Activated CD8-positive, alpha-beta memory T cell treated with anti-CD3 and anti-CD28 coated beads for 36 hours (primary cell): ENCODE measurements around the gene MMP14. TPM values are rescaled to one million over a fixed set of nuclear protein-coding genes. Genes with fewer than 3 reads are reported as not detected.

ENCODE experiments used
- CTCF ChIA-PET: fragments of 350-600 bp; sonication (Branson Sonifier 250); formaldehyde crosslinking; loops from one replicate; lab custom pipeline; 2021; ENCODE audit warnings: antibody characterized with exemption; lab: Charles Lee
- POLR2A ChIA-PET: fragments of 350-600 bp; sonication (Branson Sonifier 250); formaldehyde crosslinking; loops from one replicate; lab custom pipeline; 2021; ENCODE audit warnings: antibody characterized with exemption; lab: Charles Lee
- total RNA-seq, 2 experiments: library from RNA; stranded (reverse); gene quantifications; one replicate each; pipeline ENCODE4 v1.2.3, GENCODE V29; 2021

MMP14 gene
- total RNA-seq, 2 experiments from 2014 or later = 0.76 to 1.8 TPM

DNA sequence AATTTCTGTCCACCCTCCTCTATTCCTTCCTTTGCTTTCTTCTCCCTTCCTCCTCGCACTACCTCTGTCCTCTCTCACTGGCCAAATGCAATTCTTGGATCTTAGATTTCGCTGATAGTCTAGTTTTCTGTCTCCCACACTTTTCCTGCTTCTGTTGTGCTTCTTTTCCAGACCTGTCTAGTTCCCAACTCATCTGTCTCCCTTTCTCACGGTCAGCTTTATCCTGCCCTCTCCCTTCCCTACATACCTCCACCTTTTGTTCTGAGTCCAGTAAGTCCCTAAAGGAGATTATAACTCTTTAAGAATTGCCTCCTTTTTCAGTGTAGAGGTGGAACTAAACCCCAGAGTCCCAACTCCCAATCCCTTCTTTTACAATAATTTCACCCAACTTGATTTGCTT is 880 bp upstream of the MMP14 start:
- ChIA-PET POLR2A (interaction anchor here (0.7 kb wide), 1 partner anchor 14 kb away, joined by 3 read pairs; no protein-coding TSS in a partner anchor), CTCF (interaction anchor here (0.7 to 1.2 kb wide), 3 partner anchors 16 to 94 kb away, joined by 3 read pairs; partner anchors contain the start of gene PRMT5)

DNA sequence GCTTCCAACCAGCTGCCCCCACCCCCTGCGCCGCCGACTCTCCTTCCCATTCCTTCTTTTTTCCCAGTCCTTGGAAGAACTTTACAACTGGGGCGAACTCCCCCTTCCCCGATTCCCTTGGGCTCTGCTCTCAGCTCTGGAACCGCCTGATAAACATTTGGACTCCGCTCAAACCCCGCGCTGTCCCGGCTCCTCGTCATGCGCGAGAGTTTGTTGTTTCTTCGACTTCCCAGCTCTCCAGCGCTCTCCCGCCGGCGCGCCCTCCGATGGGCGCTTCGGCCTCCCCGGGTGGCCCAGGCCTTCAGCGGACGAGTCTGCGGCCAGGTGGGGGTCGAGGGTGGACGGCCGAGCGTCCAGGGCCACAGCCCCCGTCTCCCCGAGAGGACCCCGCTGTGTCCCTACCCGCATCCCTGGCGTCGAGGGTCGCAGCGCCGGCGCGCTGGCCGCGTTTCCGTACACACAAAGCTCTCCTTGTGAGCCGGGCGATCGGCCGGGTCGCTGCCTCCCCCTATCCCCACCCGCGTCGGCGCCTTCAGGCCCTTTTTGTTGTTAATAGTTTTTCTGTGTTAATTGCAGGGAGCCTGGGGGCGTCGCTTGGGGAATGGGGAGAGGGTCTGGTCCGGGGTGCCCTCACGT is 847 bp downstream of the MMP14 start:
- CTCF ChIA-PET = interaction anchor here (0.6 to 3.6 kb wide), 4 partner anchors 10 to 239 kb away, joined by 3 to 25 read pairs (median 4); partner anchors contain the start of genes ABHD4 and AJUBA
- POLR2A ChIA-PET = interaction anchor here (0.7 kb wide), 1 partner anchor 71 kb away, joined by 3 read pairs; the partner anchor contains the start of gene OXA1L

- ChIA-PET POLR2A (no interaction called here), CTCF (interaction anchor here (1.0 to 3.6 kb wide), 3 partner anchors 11 to 268 kb away, joined by 3 to 25 read pairs (median 6); no protein-coding TSS in a partner anchor)
Observed at GRCh38 chr14:22837750-22838538, 1.6 kb downstream of the MMP14 start.

DNA sequence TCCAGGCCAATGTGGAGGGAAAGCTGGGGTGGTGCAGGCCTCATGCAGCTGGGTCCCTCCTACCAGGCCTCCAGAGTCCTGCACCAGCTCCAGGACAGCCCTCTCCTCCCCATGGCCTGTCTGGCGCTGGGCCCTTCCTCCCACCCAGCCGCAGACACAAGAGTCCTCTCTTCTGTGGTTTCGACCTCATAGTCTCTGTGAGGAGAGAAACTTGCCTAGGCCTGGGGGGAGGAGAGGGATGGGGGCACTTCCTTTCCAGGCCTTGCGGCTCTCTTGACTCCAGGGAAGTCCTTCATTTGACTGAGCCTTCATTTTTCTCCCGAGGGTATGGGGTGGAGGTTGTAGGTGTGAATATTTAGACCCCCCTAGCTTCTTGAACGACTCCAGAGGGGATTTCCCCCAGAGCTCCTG is 2.3 kb downstream of the MMP14 start:
- ChIA-PET CTCF (interaction anchor here (1.6 to 3.6 kb wide), 2 partner anchors 15 to 268 kb away, joined by 6 to 25 read pairs; no protein-coding TSS in a partner anchor), POLR2A (interaction anchor here (0.6 kb wide), 1 partner anchor 8 kb away, joined by 3 read pairs; no protein-coding TSS in a partner anchor)

GRCh38 chr14:22839159-22839779 is 2.9 kb downstream of the MMP14 start:
- CTCF ChIA-PET = interaction anchor here (1.6 to 3.6 kb wide), 2 partner anchors 14 to 269 kb away, joined by 6 to 25 read pairs; no protein-coding TSS in a partner anchor
- POLR2A ChIA-PET = interaction anchor here (0.6 to 0.7 kb wide), 3 partner anchors 9 to 218 kb away, joined by 3 to 7 read pairs (median 3); no protein-coding TSS in a partner anchor

DNA sequence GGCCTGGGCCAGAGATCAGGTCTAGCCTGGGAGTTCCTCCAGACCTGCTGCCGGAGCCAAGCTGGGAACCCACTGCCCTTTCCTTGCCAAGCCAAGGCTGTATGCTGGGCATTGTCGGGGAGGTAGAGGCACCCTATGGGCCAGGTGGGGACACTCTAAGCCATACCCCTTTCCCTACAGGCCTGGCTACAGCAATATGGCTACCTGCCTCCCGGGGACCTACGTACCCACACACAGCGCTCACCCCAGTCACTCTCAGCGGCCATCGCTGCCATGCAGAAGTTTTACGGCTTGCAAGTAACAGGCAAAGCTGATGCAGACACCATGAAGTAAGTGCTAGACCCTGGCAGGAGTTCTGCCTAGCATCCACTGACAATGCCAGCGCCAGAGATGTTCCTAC is 4.9 kb downstream of the MMP14 start:
- ChIA-PET POLR2A (no interaction called here), CTCF (no interaction called here)

GRCh38 chr14:22841769-22842168 is 5.4 kb downstream of the MMP14 start:
- CTCF ChIA-PET = no interaction called here
- POLR2A ChIA-PET = no interaction called here

GRCh38 chr14:22842211-22843122 is 6.1 kb downstream of the MMP14 start:
- CTCF ChIA-PET = interaction anchor here (1.0 kb wide), 1 partner anchor 9 kb away, joined by 3 read pairs; no protein-coding TSS in a partner anchor
- POLR2A ChIA-PET = no interaction called here

DNA sequence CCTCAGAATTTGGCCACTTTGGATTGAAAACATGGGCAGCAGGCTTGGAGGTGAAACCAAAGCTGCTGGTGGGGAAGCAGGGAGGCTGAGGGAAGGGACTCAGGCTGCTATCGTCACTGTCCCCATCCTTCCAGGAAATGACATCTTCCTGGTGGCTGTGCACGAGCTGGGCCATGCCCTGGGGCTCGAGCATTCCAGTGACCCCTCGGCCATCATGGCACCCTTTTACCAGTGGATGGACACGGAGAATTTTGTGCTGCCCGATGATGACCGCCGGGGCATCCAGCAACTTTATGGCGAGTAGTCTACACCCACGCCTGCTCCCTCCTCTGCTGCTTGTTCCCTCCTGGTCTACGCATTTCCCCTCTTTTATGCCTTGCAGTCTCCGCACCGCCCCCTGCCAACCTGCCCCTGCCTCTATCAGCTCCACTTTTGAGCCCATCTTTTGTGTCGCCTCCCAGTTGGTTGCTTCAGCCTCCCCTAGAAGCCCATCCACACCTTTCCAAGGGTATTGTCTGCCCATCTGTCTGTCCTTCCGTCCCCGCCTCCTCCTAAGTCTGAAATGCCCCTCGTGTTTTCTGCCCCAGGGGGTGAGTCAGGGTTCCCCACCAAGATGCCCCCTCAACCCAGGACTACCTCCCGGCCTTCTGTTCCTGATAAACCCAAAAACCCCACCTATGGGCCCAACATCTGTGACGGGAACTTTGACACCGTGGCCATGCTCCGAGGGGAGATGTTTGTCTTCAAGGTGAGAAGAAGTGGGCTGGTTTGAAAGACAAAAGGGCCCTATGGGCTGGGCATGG is 6.9 kb downstream of the MMP14 start:
- ChIA-PET POLR2A (no interaction called here), CTCF (interaction anchor here (1.0 kb wide), 1 partner anchor 8 kb away, joined by 3 read pairs; no protein-coding TSS in a partner anchor)

GRCh38 chr14:22844221-22845102 is 8.1 kb downstream of the MMP14 start:
- CTCF ChIA-PET = interaction anchor here (1.2 to 1.4 kb wide), 3 partner anchors 9 to 22 kb away, joined by 3 to 6 read pairs (median 4); no protein-coding TSS in a partner anchor

GRCh38 chr14:22845103-22845394 is 8.7 kb downstream of the MMP14 start:
- CTCF ChIA-PET = interaction anchor here (1.2 to 1.4 kb wide), 3 partner anchors 8 to 22 kb away, joined by 3 to 6 read pairs (median 4); no protein-coding TSS in a partner anchor

More at GRCh38 chr14:22844221-22845102, 8.1 kb downstream of the MMP14 start:
- POLR2A ChIA-PET = no interaction called here

GRCh38 chr14:22845821-22846625 is 9.6 kb downstream of the MMP14 start:
- POLR2A ChIA-PET = no interaction called here
- CTCF ChIA-PET = interaction anchor here (0.6 to 1.2 kb wide), 2 partner anchors 9 to 63 kb away, joined by 3 to 4 read pairs; no protein-coding TSS in a partner anchor

More at GRCh38 chr14:22845103-22845394, 8.7 kb downstream of the MMP14 start:
- POLR2A ChIA-PET = no interaction called here

DNA sequence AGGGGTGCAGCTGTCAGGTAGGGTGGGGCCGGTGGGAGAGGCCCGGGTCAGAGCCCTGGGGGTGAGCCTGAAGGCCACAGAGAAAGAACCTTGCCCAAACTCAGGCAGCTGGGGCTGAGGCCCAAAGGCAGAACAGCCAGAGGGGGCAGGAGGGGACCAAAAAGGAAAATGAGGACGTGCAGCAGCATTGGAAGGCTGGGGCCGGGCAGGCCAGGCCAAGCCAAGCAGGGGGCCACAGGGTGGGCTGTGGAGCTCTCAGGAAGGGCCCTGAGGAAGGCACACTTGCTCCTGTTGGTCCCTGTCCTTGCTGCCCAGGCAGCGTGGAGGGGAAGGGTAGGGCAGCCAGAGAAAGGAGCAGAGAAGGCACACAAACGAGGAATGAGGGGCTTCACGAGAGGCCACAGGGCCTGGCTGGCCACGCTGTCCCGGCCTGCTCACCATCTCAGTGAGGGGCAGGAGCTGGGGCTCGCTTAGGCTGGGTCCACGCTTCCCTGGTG is 10.5 kb downstream of the MMP14 start:
- CTCF ChIA-PET = no interaction called here
- POLR2A ChIA-PET = no interaction called here

DNA sequence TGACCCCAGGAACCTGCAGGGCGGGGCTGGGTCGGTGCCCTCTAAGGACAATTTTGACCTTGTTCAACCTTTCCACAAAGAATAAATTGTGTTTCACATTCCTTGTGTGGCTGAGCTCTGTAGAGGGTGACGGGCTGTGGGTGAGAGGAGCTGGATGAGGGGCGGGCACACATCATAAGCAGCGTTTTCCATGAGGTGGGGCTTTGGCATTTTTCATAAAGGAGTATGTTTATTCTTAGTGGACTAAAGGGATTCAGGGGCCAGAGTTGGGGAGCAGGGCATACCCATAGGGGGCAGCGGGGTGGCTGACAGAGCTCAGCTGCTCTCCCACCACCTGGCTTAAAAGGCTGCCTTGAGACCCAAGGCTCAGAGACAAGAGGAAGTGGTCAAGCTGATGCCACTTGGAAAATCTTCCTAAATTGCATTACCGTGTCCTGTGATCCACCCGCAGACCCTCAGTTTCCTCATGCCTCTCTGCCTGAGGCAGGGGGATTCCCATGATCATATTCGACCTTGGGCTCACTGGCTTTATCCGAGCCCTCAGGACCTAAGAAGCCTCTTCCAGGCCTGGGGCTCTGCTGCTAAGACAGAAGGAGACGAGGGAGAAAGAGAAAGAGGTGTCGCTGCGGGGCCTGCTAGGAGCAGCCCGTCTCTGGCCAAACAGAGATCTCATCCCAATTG is 11.4 kb downstream of the MMP14 start:
- CTCF ChIA-PET = interaction anchor here (0.5 kb wide), 1 partner anchor 18 kb away, joined by 3 read pairs; no protein-coding TSS in a partner anchor
- POLR2A ChIA-PET = no interaction called here
